Hematopoietic multipotent progenitor cell treated with erythropoietin and hydrocortisone succinate and interleukin-3 and kit ligand, for 8 days (in vitro differentiated cells): Measurements from ENCODE around the gene SEMA3E.
"Not testable (repeated sequence)": the region's sequence is repeated elsewhere in the genome, so short reads cannot be mapped to it uniquely, and the experiment has no call there.

Experiments
- DNase-seq: peaks from one replicate; pipeline ENCODE4 v3.0.0-alpha.2; 2015

SEMA3E gene

GRCh38 chr7:83552556-83552955 lies 96.4 kb downstream of the SEMA3E start:
- not testable (repeated sequence) for DNase-seq

- no peak for DNase-seq
Observed at GRCh38 chr7:83550100-83550499, 98.8 kb downstream of the SEMA3E start.

- DNase-seq: no peak
Observed at GRCh38 chr7:83548250-83548649, 100.7 kb downstream of the SEMA3E start.

GRCh38 chr7:83547526-83547925 lies 101.4 kb downstream of the SEMA3E start:
- no peak for DNase-seq

GRCh38 chr7:83546586-83546985 lies 102.4 kb downstream of the SEMA3E start:
- no peak for DNase-seq

GRCh38 chr7:83541187-83541960 lies 107.6 kb downstream of the SEMA3E start:
- DNase-seq: no peak

GRCh38 chr7:83534488-83534887 lies 114.5 kb downstream of the SEMA3E start:
- DNase-seq: no peak

GRCh38 chr7:83532219-83532618 lies 116.7 kb downstream of the SEMA3E start:
- no peak for DNase-seq

GRCh38 chr7:83531766-83532165 lies 117.2 kb downstream of the SEMA3E start:
- DNase-seq: no peak

- DNase-seq: no peak
Observed at GRCh38 chr7:83528925-83529423, 120.0 kb downstream of the SEMA3E start.

- DNase-seq: no peak
Observed at GRCh38 chr7:83524277-83525075, 124.5 kb downstream of the SEMA3E start.

GRCh38 chr7:83520726-83521125 lies 128.2 kb downstream of the SEMA3E start:
- no peak for DNase-seq

GRCh38 chr7:83519240-83519639 lies 129.7 kb downstream of the SEMA3E start:
- DNase-seq: no peak

- no peak for DNase-seq
Observed at GRCh38 chr7:83517035-83517700, 131.8 kb downstream of the SEMA3E start.

GRCh38 chr7:83514977-83515376 lies 134.0 kb downstream of the SEMA3E start:
- DNase-seq: no peak

GRCh38 chr7:83509255-83510021 lies 139.5 kb downstream of the SEMA3E start:
- DNase-seq: no peak

GRCh38 chr7:83504330-83504729 lies 144.6 kb downstream of the SEMA3E start:
- DNase-seq: no peak

GRCh38 chr7:83502636-83503035 lies 146.3 kb downstream of the SEMA3E start:
- DNase-seq: no peak

- no peak for DNase-seq
Observed at GRCh38 chr7:83494683-83495082, 154.3 kb downstream of the SEMA3E start.

- no peak for DNase-seq
Observed at GRCh38 chr7:83492802-83493201, 156.1 kb downstream of the SEMA3E start.

GRCh38 chr7:83487801-83488200 lies 161.1 kb downstream of the SEMA3E start:
- DNase-seq: no peak

- no peak for DNase-seq
Observed at GRCh38 chr7:83486957-83487356, 162.0 kb downstream of the SEMA3E start.

GRCh38 chr7:83486536-83486935 lies 162.4 kb downstream of the SEMA3E start:
- no peak for DNase-seq
